HG03575 (cell line): ENCODE measurements around the gene ADA.
"Not testable (repeated sequence)": the region's sequence is repeated elsewhere in the genome, so short reads cannot be mapped to it uniquely, and the experiment has no call there.

Source experiments
- ATAC-seq: cut with Tn5 transposase; IDR thresholded peaks from one replicate; pipeline ENCODE4 v1.9.1; 2021; ENCODE audit not compliant: unreplicated experiment, insufficient number of reproducible peaks, low FRiP score; ENCODE audit errors: extremely low read depth

ADA gene

GRCh38 chr20:44681796-44682566 lies 30.5 kb upstream of the ADA start:
- ATAC-seq = no peak

- no peak for ATAC-seq
Observed at GRCh38 chr20:44678990-44679611, 27.6 kb upstream of the ADA start.

- ATAC-seq = no peak
Observed at GRCh38 chr20:44678242-44678641, 26.7 kb upstream of the ADA start.

DNA sequence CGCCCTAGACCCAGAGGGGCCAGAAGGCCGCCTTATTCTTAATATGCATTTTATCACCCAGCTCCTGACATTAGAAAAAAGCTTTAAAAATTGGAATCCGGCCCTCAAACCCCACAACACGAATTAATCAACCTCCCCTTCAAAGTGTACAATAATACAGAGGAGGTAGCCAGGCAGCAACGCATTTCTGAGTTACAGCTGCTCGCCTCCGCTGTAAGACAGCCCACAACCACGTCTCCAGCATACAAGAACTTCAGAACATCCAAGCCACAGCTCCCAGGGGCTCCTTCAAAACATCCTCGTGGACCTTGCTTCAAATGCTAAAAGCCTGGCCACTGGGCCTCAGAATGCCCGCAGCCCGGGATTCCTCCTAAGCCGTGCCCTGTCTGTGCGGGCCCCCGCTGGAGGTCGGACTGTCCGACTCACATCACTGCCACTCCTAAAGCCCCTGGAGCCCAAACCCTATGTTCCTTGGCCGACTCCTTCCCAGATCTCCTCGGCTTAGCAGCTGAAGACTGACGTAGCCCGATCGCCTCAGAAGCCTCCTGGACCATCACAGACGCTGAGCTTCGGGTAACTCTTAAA lies 20.9 kb upstream of the ADA start:
- not testable (repeated sequence) for ATAC-seq

GRCh38 chr20:44671541-44671940 lies 20.0 kb upstream of the ADA start:
- not testable (repeated sequence) for ATAC-seq

GRCh38 chr20:44670851-44671250 lies 19.4 kb upstream of the ADA start:
- ATAC-seq = not testable (repeated sequence)

GRCh38 chr20:44666066-44666465 lies 14.6 kb upstream of the ADA start:
- no peak for ATAC-seq

GRCh38 chr20:44664131-44664530 lies 12.6 kb upstream of the ADA start:
- no peak for ATAC-seq

GRCh38 chr20:44662261-44662660 lies 10.8 kb upstream of the ADA start:
- ATAC-seq = no peak

- no peak for ATAC-seq
Observed at GRCh38 chr20:44660581-44660980, 9.1 kb upstream of the ADA start.

DNA sequence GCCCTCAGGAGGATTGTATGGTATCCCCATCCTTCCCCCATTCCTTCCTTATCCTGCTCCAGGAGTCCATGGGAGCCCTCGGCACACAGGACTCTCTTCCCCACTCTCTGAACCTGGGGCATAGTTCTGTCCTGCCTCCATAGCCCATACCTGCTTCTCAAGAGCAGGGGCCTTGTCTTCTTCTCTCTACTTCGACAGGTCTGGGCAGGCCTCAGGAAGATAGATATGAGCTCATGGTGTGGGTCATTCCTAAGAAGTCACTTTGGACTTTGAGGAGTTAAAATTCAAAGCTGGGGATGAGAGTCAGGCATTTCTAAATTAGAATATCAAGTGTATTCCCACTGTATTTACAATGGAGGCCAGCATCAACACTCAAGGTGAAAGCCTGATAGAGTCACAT lies 8.4 kb upstream of the ADA start:
- ATAC-seq = no peak

DNA sequence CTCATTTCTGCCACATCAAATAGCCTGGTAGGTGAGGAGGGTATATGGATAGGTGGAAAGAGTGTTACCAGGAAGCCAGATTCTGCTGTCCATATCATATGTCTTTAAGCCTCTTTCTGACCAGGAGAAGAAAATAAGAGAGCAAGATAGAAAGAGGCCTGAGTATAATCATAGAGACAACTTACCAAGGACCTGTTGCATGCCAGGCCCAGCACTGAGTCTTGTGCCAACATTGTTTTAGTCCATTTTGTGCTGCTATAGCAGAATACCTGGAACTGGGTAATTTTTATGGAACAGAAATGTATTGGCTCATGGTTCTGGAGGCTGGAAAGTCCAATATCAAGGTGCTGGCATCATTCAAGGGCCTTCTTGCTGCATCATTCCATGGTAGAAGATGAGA lies 7.3 kb upstream of the ADA start:
- ATAC-seq = no peak

- no peak for ATAC-seq
Observed at GRCh38 chr20:44657875-44658274, 6.4 kb upstream of the ADA start.

- no peak for ATAC-seq
Observed at GRCh38 chr20:44656448-44656847, 4.9 kb upstream of the ADA start.

- not testable (repeated sequence) for ATAC-seq
Observed at GRCh38 chr20:44654210-44654609, 2.7 kb upstream of the ADA start.

DNA sequence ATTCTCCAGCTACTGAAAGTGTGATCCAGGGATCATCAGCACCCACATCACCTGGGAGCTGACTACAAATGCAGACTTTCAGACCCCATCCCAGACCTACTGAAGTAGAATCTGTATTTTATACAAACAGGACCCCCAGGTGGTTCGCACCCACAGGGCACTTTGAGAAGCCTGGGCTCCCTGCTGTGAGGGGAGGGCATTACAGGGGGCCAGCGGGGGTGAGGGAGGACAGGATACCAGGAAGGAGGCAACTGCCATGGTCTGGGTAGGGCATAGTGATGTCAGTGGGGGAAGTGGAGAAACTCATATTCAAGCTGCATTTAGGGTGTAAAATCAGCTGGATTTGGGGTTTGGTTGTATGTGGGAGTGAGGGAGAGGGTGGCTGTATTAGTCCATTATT lies 2.0 kb upstream of the ADA start:
- no peak for ATAC-seq

DNA sequence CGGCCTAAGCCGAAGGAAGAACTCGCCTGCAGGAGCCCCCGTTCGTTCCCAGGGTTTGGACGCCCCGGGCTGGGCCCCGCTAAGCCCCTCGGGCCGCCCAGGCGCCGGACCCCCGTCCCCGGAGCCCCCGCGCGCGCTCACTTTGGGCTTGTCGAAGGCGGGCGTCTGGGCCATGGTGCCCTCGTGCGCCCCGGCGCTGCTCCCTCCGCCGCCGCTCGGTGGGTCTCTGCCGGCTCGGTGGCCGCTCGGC lies 140 bp downstream of the ADA start:
- no peak for ATAC-seq

GRCh38 chr20:44650771-44651433 lies 597 bp downstream of the ADA start:
- ATAC-seq = no peak

GRCh38 chr20:44649976-44650375 lies 1.5 kb downstream of the ADA start:
- ATAC-seq = no peak

GRCh38 chr20:44649126-44649525 lies 2.4 kb downstream of the ADA start:
- ATAC-seq = no peak
